Retinal pigment epithelial cell (primary cell): ENCODE data around the gene VGLL4.
"Not testable (repeated sequence)": the region's sequence is repeated elsewhere in the genome, so short reads cannot be mapped to it uniquely, and the experiment has no call there.

ENCODE experiments used
- DNase-seq: peaks from one replicate; pipeline ENCODE4 v3.0.0-alpha.2; 2010; ENCODE audit warnings: low read depth
- H3K4me3 ChIP-seq: 2 replicates; pipeline ENCODE4 v1.5.1; 2011; ENCODE audit warnings: mild to moderate bottlenecking, low read length, control low read depth, moderate library complexity
- TF ChIP-seq, protein P1 (sequence below): conservative IDR thresholded peaks from 2 replicates; pipeline ENCODE4 v1.5.1; 2011; ENCODE audit warnings: low read depth, low read length, control low read depth, inconsistent platforms

The VGLL4 gene

DNA sequence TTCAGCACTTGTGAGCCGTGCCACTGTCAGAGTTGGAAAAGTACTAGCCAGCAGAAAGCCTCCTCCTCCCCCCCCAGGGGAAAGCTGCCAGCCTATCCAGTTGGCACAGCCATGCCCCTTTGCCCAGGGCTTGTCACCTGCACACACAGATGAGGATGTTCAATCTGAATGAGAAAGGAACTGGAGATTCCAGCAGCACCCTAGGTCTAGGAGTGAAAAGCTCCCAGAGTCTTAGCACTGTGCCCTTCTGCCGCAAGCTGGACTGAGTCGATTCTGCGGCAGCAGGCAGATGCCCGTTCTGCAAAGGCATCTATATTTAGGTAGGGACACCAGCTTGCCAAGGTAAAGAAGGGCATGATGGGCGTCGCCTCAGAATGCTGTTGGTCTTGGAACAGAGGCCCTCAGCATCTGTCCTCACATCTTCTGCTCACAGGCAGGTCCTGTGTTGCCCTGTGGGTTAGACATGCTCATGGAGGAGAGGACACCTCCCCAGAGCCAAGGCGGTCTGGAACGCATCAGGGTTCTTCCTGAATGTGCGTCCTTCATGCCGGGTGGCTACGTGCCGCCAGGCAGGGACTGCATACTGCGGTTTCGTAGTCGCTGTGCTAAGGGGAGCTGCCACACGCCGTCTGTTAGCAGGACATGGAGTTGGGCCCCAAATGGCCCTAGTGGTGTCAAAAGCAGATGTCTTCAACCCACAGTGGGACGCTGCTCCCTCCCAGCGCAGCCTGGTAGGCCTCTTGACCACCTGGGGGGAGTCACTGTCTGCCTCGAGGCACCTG, 109.5 kb downstream of the VGLL4 start:
- TF ChIP-seq, protein P1, sequence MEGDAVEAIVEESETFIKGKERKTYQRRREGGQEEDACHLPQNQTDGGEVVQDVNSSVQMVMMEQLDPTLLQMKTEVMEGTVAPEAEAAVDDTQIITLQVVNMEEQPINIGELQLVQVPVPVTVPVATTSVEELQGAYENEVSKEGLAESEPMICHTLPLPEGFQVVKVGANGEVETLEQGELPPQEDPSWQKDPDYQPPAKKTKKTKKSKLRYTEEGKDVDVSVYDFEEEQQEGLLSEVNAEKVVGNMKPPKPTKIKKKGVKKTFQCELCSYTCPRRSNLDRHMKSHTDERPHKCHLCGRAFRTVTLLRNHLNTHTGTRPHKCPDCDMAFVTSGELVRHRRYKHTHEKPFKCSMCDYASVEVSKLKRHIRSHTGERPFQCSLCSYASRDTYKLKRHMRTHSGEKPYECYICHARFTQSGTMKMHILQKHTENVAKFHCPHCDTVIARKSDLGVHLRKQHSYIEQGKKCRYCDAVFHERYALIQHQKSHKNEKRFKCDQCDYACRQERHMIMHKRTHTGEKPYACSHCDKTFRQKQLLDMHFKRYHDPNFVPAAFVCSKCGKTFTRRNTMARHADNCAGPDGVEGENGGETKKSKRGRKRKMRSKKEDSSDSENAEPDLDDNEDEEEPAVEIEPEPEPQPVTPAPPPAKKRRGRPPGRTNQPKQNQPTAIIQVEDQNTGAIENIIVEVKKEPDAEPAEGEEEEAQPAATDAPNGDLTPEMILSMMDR, result no peak
- DNase-seq, result no peak
- H3K4me3 ChIP-seq, result no peak overlapping the region

DNA sequence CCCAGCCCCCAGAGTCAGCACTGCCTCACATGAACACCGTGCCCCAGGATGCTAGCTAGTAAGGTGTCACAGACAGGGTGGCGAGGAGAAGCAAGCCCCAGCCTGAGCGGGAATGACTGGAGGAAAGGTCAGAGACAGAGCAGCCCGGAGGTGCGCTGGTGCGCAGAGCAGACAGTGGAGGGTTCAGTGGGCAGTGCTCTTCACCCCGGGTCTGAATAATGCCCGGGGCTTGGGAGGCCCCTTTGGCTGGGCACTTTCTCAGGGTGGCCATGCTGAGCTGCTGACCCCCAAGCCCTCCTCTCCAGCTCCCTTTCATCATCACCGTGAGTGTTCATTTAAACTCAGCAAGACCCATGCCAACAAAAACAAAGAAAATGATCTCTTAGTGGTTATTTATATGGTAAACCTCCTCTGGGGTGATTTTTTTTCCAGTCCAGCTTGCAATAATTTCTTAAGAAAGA, 110.8 kb downstream of the VGLL4 start:
- TF ChIP-seq, protein P1, result no peak
- H3K4me3 ChIP-seq, result no peak overlapping the region
- no peak for DNase-seq

DNA sequence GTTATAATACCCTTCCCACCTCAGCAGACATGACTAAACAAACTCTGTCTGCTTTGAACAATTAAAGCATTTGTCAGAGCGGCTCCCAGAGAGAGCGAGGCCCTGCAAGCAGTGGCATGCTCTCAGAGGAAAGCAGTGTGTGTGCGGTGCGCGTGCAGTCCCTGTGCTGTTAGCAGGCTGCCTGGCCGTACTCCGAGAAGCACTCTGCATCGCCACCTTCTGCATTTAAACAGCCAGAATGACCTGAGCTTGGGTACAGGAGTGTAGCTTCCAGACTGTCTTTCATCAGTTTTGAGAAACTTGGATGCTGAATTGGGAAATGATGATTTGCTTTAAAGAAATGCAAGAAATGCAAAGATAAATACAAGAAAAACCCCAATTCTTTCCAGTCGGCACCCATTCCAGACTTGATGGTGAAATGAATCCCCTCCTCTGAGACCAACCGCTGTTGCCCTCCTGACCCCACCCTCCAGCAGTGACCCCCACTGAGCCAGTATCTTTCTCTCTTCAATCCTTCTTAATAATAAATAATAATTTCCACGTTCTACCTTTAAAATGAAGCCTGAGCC, 113.5 kb downstream of the VGLL4 start:
- DNase-seq, result peak; percentile 75
- H3K4me3 ChIP-seq, result no peak overlapping the region
- TF ChIP-seq, protein P1, result peak; percentile 37

DNA sequence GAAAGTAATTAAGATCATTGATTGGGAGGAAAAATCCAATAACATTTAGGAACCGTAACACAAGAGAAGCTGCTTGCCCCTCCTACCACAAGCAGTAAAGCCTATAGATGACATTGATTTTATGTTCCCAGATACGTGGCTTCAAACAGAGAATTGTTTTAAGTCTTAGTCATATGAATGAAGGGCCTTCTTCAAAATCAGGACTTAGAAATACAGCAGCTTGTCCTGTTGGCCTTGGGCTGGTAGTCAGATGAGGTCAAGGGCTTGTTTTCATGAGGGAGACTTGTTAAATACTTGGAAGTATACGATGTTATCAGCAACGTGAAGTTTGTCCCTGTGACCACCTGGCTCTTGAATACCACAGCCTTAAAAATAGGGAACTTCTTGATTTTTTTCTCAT, 114.4 kb downstream of the VGLL4 start:
- DNase-seq, result no peak
- H3K4me3 ChIP-seq, result no peak overlapping the region
- TF ChIP-seq, protein P1, result no peak

DNA sequence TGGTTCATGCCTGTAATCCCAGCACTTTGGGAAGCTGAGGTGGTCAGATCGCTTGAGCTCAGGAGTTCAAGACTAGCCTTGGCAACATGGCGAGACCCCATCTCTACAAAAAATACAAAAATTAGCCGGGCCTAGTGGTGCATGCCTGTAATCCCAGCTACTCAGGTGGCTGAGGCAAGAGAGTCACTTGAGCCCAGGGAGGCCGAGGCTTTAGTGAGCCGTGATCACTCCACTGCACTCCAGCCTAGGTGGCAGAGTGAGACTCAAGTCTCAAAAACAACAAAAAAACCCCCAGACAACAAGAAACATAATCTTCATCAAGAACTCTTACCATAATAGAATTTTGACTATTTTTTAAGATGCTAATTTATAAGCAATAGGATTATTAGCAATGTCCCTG, 117.6 kb downstream of the VGLL4 start:
- not testable (repeated sequence) for DNase-seq

DNA sequence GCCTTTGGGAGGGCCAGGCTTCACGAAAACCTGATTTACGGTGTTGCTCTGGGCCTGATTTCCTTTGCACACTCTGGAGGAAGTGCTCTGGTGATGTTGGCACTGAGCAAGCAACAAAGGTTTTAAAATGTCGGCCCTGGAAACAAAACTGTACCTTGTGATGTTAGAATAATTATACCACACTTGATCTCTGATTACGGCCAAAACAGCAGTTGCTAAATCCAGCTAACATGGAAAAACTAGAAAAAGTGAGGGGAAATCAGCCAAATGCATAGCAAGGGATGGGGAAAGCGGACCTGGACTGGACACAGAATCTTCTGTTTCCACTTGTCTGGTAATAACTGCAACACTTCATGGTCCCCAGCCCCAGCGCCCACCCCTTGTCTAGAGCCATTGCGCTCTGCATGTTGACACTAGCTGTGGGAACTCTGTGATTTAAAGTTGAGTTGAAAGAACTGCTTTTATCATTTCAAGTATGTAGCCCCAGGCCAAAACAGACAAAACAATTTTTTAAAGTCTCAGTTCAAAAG, 120.1 kb downstream of the VGLL4 start:
- DNase-seq, result no peak
- no peak overlapping the region for H3K4me3 ChIP-seq
- TF ChIP-seq, protein P1, result no peak

More for the DNA sequence above, 117.6 kb downstream of the VGLL4 start:
- H3K4me3 ChIP-seq, result not testable (repeated sequence)

DNA sequence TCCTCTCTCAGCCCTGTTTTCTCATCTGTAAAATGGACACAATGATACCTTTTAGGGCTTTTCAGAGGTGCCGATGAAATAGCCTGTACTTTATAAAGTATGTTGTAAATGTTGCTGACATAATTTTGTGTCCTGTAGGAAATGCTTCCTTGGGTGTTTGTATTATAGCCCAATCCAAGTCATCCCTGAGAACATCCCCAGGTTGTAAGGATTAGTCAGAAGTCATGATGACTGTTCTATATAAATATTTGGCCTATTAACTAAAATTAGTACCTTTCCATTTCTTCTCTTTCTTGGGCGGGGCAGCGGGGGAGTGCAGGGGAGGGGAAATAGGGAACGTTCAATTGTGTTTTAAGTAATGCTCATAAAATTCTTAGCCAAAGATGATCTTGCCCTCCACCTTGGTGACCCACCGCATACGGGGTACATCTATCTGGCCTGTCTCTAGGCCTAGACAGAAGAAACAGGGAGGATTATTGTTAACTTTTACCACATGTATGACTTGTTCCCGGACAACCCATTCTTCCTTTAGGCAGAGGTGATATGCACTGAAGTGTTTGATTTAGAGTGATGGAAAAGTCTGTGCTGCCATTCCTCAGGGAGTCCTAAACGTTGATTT, 120.7 kb downstream of the VGLL4 start:
- no peak overlapping the region for H3K4me3 ChIP-seq
- TF ChIP-seq, protein P1, result no peak
- no peak for DNase-seq
